H9 (cell line): ENCODE results near the gene SDHAF3. TPM values are rescaled to one million over a fixed set of nuclear protein-coding genes. Genes with fewer than 3 reads are reported as not detected.

Experiments used
- DNase-seq: peaks from one replicate; pipeline ENCODE4 v3.0.0-alpha.2; 2017
- H2AFZ ChIP-seq: one replicate; pipeline ENCODE4 v1.6.1; 2013; ENCODE audit warnings: mild to moderate bottlenecking, low read length, control low read depth, moderate library complexity
- H2AK5ac ChIP-seq: 2 replicates; pipeline ENCODE4 v1.6.1; 2013; ENCODE audit warnings: low read length, control low read depth, mixed read lengths; ENCODE audit not compliant: insufficient read length
- H2BK120ac ChIP-seq: one replicate; pipeline ENCODE4 v1.6.1; 2013; ENCODE audit warnings: low read depth, mild to moderate bottlenecking, low read length, control low read depth, inconsistent platforms; ENCODE audit not compliant: poor library complexity, severe bottlenecking
- H2BK12ac ChIP-seq: 2 replicates; pipeline ENCODE4 v1.6.1; 2013; ENCODE audit warnings: low read length, control low read depth, mixed read lengths, low read depth; ENCODE audit not compliant: insufficient read length
- H2BK15ac ChIP-seq: 2 replicates; pipeline ENCODE4 v1.6.1; 2013; ENCODE audit warnings: low read depth, low read length, control low read depth
- H2BK20ac ChIP-seq: one replicate; pipeline ENCODE4 v1.6.1; 2013; ENCODE audit warnings: low read depth, mild to moderate bottlenecking, low read length, control low read depth, inconsistent platforms; ENCODE audit not compliant: poor library complexity, severe bottlenecking
- H2BK5ac ChIP-seq: 2 replicates; pipeline ENCODE4 v1.6.1; 2013; ENCODE audit warnings: low read length, control low read depth, mixed read lengths; ENCODE audit not compliant: insufficient read length
- H3K14ac ChIP-seq: 2 replicates; pipeline ENCODE4 v1.6.1; 2013; ENCODE audit warnings: low read length, control low read depth; ENCODE audit not compliant: insufficient read depth
- H3K18ac ChIP-seq: 2 replicates; pipeline ENCODE4 v1.6.1; 2013; ENCODE audit warnings: low read depth, mild to moderate bottlenecking, mixed read lengths, low read length, control low read depth; ENCODE audit not compliant: insufficient read length
- H3K23ac ChIP-seq: 2 replicates; pipeline ENCODE4 v1.6.1; 2013; ENCODE audit warnings: low read length, control low read depth, mixed read lengths, low read depth; ENCODE audit not compliant: insufficient read length
- H3K23me2 ChIP-seq: 2 replicates; pipeline ENCODE4 v1.6.1; 2013; ENCODE audit warnings: low read depth, mild to moderate bottlenecking, mixed read lengths, low read length, control low read depth; ENCODE audit not compliant: insufficient read length, poor library complexity, severe bottlenecking
- H3K27ac ChIP-seq: 2 replicates; pipeline ENCODE4 v1.5.1; 2013; ENCODE audit warnings: low read length, control low read depth, mixed read lengths, low read depth; ENCODE audit not compliant: insufficient read length
- H3K27me3 ChIP-seq: 2 replicates; pipeline ENCODE4 v1.6.1; 2013; ENCODE audit warnings: low read length, control low read depth, inconsistent platforms; ENCODE audit not compliant: insufficient read depth
- H3K4ac ChIP-seq: 2 replicates; pipeline ENCODE4 v1.6.1; 2013; ENCODE audit warnings: low read depth, mild to moderate bottlenecking, control low read depth, inconsistent platforms, low read length, moderate library complexity
- H3K4me1 ChIP-seq: 2 replicates; pipeline ENCODE4 v1.6.1; 2013; ENCODE audit warnings: low read length, control low read depth, inconsistent platforms; ENCODE audit not compliant: insufficient read depth
- H3K4me2 ChIP-seq: 2 replicates; pipeline ENCODE4 v1.6.1; 2013; ENCODE audit warnings: low read length, control low read depth, mixed read lengths; ENCODE audit not compliant: insufficient read length, insufficient read depth
- H3K56ac ChIP-seq: 2 replicates; pipeline ENCODE4 v1.6.1; 2013; ENCODE audit warnings: low read depth, mild to moderate bottlenecking, mixed read lengths, low read length, control low read depth; ENCODE audit not compliant: insufficient read length
- H3K79me1 ChIP-seq: 2 replicates; pipeline ENCODE4 v1.6.1; 2013; ENCODE audit warnings: low read depth, mild to moderate bottlenecking, moderate library complexity, low read length, control low read depth, inconsistent platforms; ENCODE audit not compliant: insufficient read depth, poor library complexity, severe bottlenecking
- H3K79me2 ChIP-seq: 2 replicates; pipeline ENCODE4 v1.6.1; 2013; ENCODE audit warnings: low read length, control low read depth, inconsistent platforms; ENCODE audit not compliant: insufficient read depth
- H3K9ac ChIP-seq: 2 replicates; pipeline ENCODE4 v1.6.1; 2013; ENCODE audit warnings: low read length, control low read depth, mixed read lengths; ENCODE audit not compliant: insufficient read length; ENCODE audit errors: extremely low read depth
- H3K9me3 ChIP-seq: one replicate; pipeline ENCODE4 v1.6.1; 2013; ENCODE audit warnings: low read depth, low read length, inconsistent platforms; ENCODE audit not compliant: control insufficient read depth
- H3T11ph ChIP-seq: one replicate; pipeline ENCODE4 v1.6.1; 2013; ENCODE audit warnings: mild to moderate bottlenecking, low read length, control low read depth, inconsistent platforms
- H4K20me1 ChIP-seq: one replicate; pipeline ENCODE4 v1.6.1; 2013; ENCODE audit not compliant: control insufficient read depth, insufficient read length, insufficient read depth
- H4K5ac ChIP-seq: 2 replicates; pipeline ENCODE4 v1.6.1; 2013; ENCODE audit warnings: low read depth, mild to moderate bottlenecking, mixed read lengths, low read length, control low read depth; ENCODE audit not compliant: insufficient read length
- H4K8ac ChIP-seq: replicated peaks from 2 replicates; pipeline ENCODE4 v1.6.1; 2013; ENCODE audit warnings: low read length, control low read depth, mixed read lengths, low read depth; ENCODE audit not compliant: insufficient read length
- H4K91ac ChIP-seq: 2 replicates; pipeline ENCODE4 v1.6.1; 2013; ENCODE audit warnings: low read depth, mild to moderate bottlenecking, moderate library complexity, mixed read lengths, low read length, control low read depth; ENCODE audit not compliant: insufficient read length
- H3K27ac Mint-ChIP-seq, 3 experiments: 2 replicates in 2 of 3; 3 replicates in 1 of 3; pipeline ENCODE4 v1.8.0; 2020 to 2021; ENCODE audit warnings: mixed read lengths in 3 of 3, mild to moderate bottlenecking in 1 of 3, moderate library complexity in 1 of 3
- H3K27me3 Mint-ChIP-seq: 2 replicates; pipeline ENCODE4 v1.8.0; 2021; ENCODE audit warnings: low read depth, mild to moderate bottlenecking, moderate library complexity, mixed read lengths
- H3K36me3 Mint-ChIP-seq, 3 experiments: 2 replicates in 2 of 3; 3 replicates in 1 of 3; pipeline ENCODE4 v1.8.0; 2020 to 2021; ENCODE audit warnings: low read depth in 3 of 3, mixed read lengths in 3 of 3; ENCODE audit not compliant: insufficient read depth in 1 of 3
- H3K4me1 Mint-ChIP-seq, 2 experiments: 2 replicates each; pipeline ENCODE4 v1.8.0; 2020; ENCODE audit warnings: mixed read lengths in 2 of 2
- H3K4me3 Mint-ChIP-seq, 2 experiments: 2 replicates in 1 of 2; 3 replicates in 1 of 2; pipeline ENCODE4 v1.8.0; 2020 to 2021; ENCODE audit warnings: mild to moderate bottlenecking in 2 of 2, mixed read lengths in 2 of 2, moderate library complexity in 1 of 2
- H3K9me3 Mint-ChIP-seq, 2 experiments: 2 replicates in 1 of 2; 3 replicates in 1 of 2; pipeline ENCODE4 v1.8.0; 2020; ENCODE audit warnings: mild to moderate bottlenecking in 2 of 2, mixed read lengths in 2 of 2, moderate library complexity in 1 of 2
- WGBS: extraction: QIAGEN DNeasy Blood & Tissue Kit; methylation state at CpG from one replicate; pipeline ENCODE4 v1.1.7; 2013; ENCODE audit warnings: missing lambda C conversion rate, low lambda C conversion rate, mixed read lengths; ENCODE audit not compliant: insufficient read length; ENCODE audit errors: extremely low coverage; 5-methylcytosine and 5-hydroxymethylcytosine counted together
- total RNA-seq: library from RNA; stranded (reverse); gene quantifications from 2 replicates; pipeline ENCODE4 v1.2.1, GENCODE V29; 2021
- TF ChIP-seq, protein P1 (sequence below): fragments of 200-600 bp; sonication (generic); conservative IDR thresholded peaks from 3 replicates; pipeline ENCODE4 v1.8.0; 2021; ENCODE audit warnings: antibody characterized with exemption, mild to moderate bottlenecking

Gene SDHAF3
- total RNA-seq, 1 experiment from 2014 or later: 14.1 TPM

DNA sequence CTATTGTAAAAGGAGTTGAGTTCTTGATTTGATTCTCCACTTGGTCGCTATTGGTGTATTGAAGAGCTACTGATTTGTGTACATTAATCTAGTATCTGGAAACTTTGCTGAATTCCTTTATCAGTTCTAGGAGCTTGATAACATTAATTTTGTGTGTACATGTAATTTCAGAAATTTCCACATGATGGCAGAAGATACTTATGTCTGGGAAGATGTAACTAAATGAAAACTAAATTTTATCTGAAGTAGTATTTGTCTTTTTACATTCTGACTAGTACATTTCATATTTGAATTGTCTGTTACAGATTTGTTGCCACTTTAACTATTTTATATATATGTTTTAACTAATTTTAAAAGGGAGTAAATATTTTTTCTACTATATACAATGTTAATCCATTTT is 27.6 kb downstream of the SDHAF3 start:
- H2BK120ac ChIP-seq: no peak overlapping the region
- no peak overlapping the region for H3K18ac ChIP-seq
- no peaks in the 10 kb centered on the region for H3K79me1 ChIP-seq
- no peak overlapping the region for H3T11ph ChIP-seq
- no peak overlapping the region for H3K56ac ChIP-seq
- no CpG with 5 or more reads among the region's 1 CpG for WGBS
- no peak overlapping the region for H3K9ac ChIP-seq
- no peak overlapping the region for H3K4me2 ChIP-seq
- Mint-ChIP-seq H3K36me3 (peaks cover 31 to 42% (median 35%) of the 10 kb centered on the region in 3 experiments), H3K9me3 (peaks cover 21 to 22% of the 10 kb centered on the region in 2 experiments), H3K4me1 (peaks cover 6% of the 10 kb centered on the region in 2 experiments), H3K4me3 (no peak overlapping the region), H3K27ac (peak overlapping the region in 2 of 3 experiments; percentile 5 to 38; a peak in 1 of 7 replicates), H3K27me3 (no peaks in the 10 kb centered on the region)
- H2AFZ ChIP-seq: no peak overlapping the region
- no peak overlapping the region for H3K14ac ChIP-seq
- no peak overlapping the region for H2BK15ac ChIP-seq
- no peak overlapping the region for H4K91ac ChIP-seq
- H2BK20ac ChIP-seq: no peak overlapping the region
- no peaks in the 10 kb centered on the region; the same call in 1 of the 2 replicates for H3K79me2 ChIP-seq
- H4K8ac ChIP-seq: no peak overlapping the region
- H3K9me3 ChIP-seq: peaks cover 3% of the 10 kb centered on the region
- H2AK5ac ChIP-seq: no peak overlapping the region
- TF ChIP-seq, protein P1, sequence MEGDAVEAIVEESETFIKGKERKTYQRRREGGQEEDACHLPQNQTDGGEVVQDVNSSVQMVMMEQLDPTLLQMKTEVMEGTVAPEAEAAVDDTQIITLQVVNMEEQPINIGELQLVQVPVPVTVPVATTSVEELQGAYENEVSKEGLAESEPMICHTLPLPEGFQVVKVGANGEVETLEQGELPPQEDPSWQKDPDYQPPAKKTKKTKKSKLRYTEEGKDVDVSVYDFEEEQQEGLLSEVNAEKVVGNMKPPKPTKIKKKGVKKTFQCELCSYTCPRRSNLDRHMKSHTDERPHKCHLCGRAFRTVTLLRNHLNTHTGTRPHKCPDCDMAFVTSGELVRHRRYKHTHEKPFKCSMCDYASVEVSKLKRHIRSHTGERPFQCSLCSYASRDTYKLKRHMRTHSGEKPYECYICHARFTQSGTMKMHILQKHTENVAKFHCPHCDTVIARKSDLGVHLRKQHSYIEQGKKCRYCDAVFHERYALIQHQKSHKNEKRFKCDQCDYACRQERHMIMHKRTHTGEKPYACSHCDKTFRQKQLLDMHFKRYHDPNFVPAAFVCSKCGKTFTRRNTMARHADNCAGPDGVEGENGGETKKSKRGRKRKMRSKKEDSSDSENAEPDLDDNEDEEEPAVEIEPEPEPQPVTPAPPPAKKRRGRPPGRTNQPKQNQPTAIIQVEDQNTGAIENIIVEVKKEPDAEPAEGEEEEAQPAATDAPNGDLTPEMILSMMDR: peak; percentile 47; the same call in 2 of the 3 replicates
- no peak overlapping the region for H2BK5ac ChIP-seq
- no peaks in the 10 kb centered on the region for H4K20me1 ChIP-seq
- H2BK12ac ChIP-seq: no peak overlapping the region
- DNase-seq: no peak
- no peak overlapping the region for H3K23ac ChIP-seq
- H3K23me2 ChIP-seq: no peaks in the 10 kb centered on the region
- H4K5ac ChIP-seq: no peak overlapping the region
- H3K4me1 ChIP-seq: no peaks in the 10 kb centered on the region
- H3K27ac ChIP-seq: no peak overlapping the region
- H3K27me3 ChIP-seq: no peaks in the 10 kb centered on the region
- H3K4ac ChIP-seq: no peak overlapping the region
